ENCODE measurements around the gene JARID2.

Gene JARID2

GRCh38 chr6:15410752-15411151, 164.9 kb downstream of the JARID2 start:
- no peak for TF ChIP-seq EZH2 (IDR thresholded peaks at IDR 0.05; ENCODE audit: borderline replicate concordance, low read length)
- TF ChIP-seq, protein P1, sequence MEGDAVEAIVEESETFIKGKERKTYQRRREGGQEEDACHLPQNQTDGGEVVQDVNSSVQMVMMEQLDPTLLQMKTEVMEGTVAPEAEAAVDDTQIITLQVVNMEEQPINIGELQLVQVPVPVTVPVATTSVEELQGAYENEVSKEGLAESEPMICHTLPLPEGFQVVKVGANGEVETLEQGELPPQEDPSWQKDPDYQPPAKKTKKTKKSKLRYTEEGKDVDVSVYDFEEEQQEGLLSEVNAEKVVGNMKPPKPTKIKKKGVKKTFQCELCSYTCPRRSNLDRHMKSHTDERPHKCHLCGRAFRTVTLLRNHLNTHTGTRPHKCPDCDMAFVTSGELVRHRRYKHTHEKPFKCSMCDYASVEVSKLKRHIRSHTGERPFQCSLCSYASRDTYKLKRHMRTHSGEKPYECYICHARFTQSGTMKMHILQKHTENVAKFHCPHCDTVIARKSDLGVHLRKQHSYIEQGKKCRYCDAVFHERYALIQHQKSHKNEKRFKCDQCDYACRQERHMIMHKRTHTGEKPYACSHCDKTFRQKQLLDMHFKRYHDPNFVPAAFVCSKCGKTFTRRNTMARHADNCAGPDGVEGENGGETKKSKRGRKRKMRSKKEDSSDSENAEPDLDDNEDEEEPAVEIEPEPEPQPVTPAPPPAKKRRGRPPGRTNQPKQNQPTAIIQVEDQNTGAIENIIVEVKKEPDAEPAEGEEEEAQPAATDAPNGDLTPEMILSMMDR (IDR thresholded peaks at IDR 0.05; ENCODE audit: low read length): no peak
- H3K4me2 ChIP-seq (ENCODE audit: low read length): no peak overlapping the region
- no peaks in the 10 kb centered on the region for H3K79me2 ChIP-seq (ENCODE audit: insufficient read depth, low read length)
- H3K27me3 ChIP-seq (ENCODE audit: insufficient read depth, low read length): 0 out of 2 replicates have a peak, but pooled peaks cover 5% of the 10 kb centered on the region
- no peaks in the 10 kb centered on the region for H3F3A ChIP-seq (ENCODE audit: insufficient read depth, low read length)
- H4K20me1 ChIP-seq (ENCODE audit: insufficient read depth, low read length): no peaks in the 10 kb centered on the region
- no peak overlapping the region for H3K9ac ChIP-seq (ENCODE audit: low read length)
- H3K36me3 ChIP-seq (ENCODE audit: insufficient read depth, low read length): no peaks in the 10 kb centered on the region
- no peak overlapping the region for H3K27ac ChIP-seq (ENCODE audit: low read depth, low read length, poor library complexity, severe bottlenecking)
- no peaks in the 10 kb centered on the region for H3K9me2 ChIP-seq (ENCODE audit: low read depth, low read length)
- no peaks in the 10 kb centered on the region for H3K4me1 ChIP-seq (ENCODE audit: insufficient read depth, low read length, severe bottlenecking)
- no peaks in the 10 kb centered on the region for H3K9me3 ChIP-seq (ENCODE audit: low read length)
- H3K4me3 ChIP-seq (ENCODE audit: low read depth, low read length, poor library complexity, severe bottlenecking): no peak overlapping the region
- no peak overlapping the region for H2AFZ ChIP-seq (ENCODE audit: low read length)

DNA sequence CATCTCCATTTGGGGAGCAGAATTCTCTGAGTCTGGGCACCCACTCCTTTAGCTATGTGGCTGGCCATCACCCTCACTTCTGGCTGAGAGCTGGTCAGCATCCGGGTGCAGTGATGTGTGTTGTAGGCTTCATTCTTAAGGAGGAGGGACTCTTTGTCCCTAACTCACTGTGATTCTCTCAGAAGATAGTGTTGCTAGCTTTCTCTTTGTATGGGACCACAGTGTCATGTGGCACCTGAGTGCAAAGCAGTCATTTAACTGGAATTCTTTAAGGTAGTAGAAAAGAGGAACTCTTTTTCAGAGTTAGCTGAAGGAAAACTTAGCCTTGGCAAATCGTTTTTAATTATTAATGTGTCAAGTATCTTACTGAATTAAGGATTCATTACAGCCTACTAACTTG, 165.9 kb downstream of the JARID2 start:
- H3K27ac ChIP-seq (ENCODE audit: low read depth, low read length, poor library complexity, severe bottlenecking): no peak overlapping the region
- no peaks in the 10 kb centered on the region for H3K9me2 ChIP-seq (ENCODE audit: low read depth, low read length)
- TF ChIP-seq EZH2 (IDR thresholded peaks at IDR 0.05; ENCODE audit: borderline replicate concordance, low read length): no peak
- TF ChIP-seq, protein P1 (IDR thresholded peaks at IDR 0.05; ENCODE audit: low read length): no peak
- no peaks in the 10 kb centered on the region for H4K20me1 ChIP-seq (ENCODE audit: insufficient read depth, low read length)
- 0 out of 2 replicates have a peak, but pooled peaks cover 5% of the 10 kb centered on the region for H3K27me3 ChIP-seq (ENCODE audit: insufficient read depth, low read length)
- no peaks in the 10 kb centered on the region for H3K9me3 ChIP-seq (ENCODE audit: low read length)
- no peaks in the 10 kb centered on the region for H3F3A ChIP-seq (ENCODE audit: insufficient read depth, low read length)
- no peak overlapping the region for H3K4me2 ChIP-seq (ENCODE audit: low read length)
- no peaks in the 10 kb centered on the region for H3K79me2 ChIP-seq (ENCODE audit: insufficient read depth, low read length)
- H3K9ac ChIP-seq (ENCODE audit: low read length): no peak overlapping the region
- H2AFZ ChIP-seq (ENCODE audit: low read length): no peak overlapping the region
- no peaks in the 10 kb centered on the region for H3K4me1 ChIP-seq (ENCODE audit: insufficient read depth, low read length, severe bottlenecking)
- no peaks in the 10 kb centered on the region for H3K36me3 ChIP-seq (ENCODE audit: insufficient read depth, low read length)
- no peak overlapping the region for H3K4me3 ChIP-seq (ENCODE audit: low read depth, low read length, poor library complexity, severe bottlenecking)

DNA sequence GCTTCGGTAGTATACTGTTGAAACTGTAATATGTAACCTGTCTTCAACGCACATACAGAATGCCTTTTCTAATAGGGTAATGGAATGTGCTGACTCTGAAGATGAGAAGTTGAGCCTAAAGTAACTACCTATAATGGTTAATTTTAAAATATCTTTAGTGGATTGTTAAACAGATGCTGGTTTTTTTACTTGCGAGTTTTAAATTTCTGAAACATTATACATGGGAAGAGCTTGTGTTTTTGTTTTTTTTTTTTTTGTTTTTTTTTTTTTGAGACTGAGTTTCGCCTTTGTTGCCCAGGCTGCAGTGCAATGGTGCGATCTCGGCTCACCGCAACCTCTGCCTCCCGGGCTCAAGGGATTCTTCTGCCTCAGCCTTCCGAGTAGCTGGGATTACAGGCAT, 166.9 kb downstream of the JARID2 start:
- H3K9me3 ChIP-seq (ENCODE audit: low read length): no peaks in the 10 kb centered on the region
- H3K9me2 ChIP-seq (ENCODE audit: low read depth, low read length): no peaks in the 10 kb centered on the region
- H3K79me2 ChIP-seq (ENCODE audit: insufficient read depth, low read length): no peaks in the 10 kb centered on the region
- no peak overlapping the region for H3K4me2 ChIP-seq (ENCODE audit: low read length)
- TF ChIP-seq, protein P1 (IDR thresholded peaks at IDR 0.05; ENCODE audit: low read length): no peak
- TF ChIP-seq EZH2 (IDR thresholded peaks at IDR 0.05; ENCODE audit: borderline replicate concordance, low read length): no peak
- no peak overlapping the region for H3K4me3 ChIP-seq (ENCODE audit: low read depth, low read length, poor library complexity, severe bottlenecking)
- no peaks in the 10 kb centered on the region for H4K20me1 ChIP-seq (ENCODE audit: insufficient read depth, low read length)
- H3F3A ChIP-seq (ENCODE audit: insufficient read depth, low read length): no peaks in the 10 kb centered on the region
- H3K27me3 ChIP-seq (ENCODE audit: insufficient read depth, low read length): 0 out of 2 replicates have a peak, but pooled peaks cover 5% of the 10 kb centered on the region
- H2AFZ ChIP-seq (ENCODE audit: low read length): no peak overlapping the region
- no peak overlapping the region for H3K9ac ChIP-seq (ENCODE audit: low read length)
- H3K27ac ChIP-seq (ENCODE audit: low read depth, low read length, poor library complexity, severe bottlenecking): no peak overlapping the region
- no peaks in the 10 kb centered on the region for H3K4me1 ChIP-seq (ENCODE audit: insufficient read depth, low read length, severe bottlenecking)
- no peaks in the 10 kb centered on the region for H3K36me3 ChIP-seq (ENCODE audit: insufficient read depth, low read length)

Data from OCI-LY1 (cell line).